ENCODE data around the gene SMAP1. TPM values are rescaled to one million over a fixed set of nuclear protein-coding genes. Genes with fewer than 3 reads are reported as not detected.
A peak's percentile ranks its signal among the peaks of the same experiment; 100 is the strongest.

SMAP1 gene
- total RNA-seq, 1 donor from 2014 or later = 40.4 TPM

DNA sequence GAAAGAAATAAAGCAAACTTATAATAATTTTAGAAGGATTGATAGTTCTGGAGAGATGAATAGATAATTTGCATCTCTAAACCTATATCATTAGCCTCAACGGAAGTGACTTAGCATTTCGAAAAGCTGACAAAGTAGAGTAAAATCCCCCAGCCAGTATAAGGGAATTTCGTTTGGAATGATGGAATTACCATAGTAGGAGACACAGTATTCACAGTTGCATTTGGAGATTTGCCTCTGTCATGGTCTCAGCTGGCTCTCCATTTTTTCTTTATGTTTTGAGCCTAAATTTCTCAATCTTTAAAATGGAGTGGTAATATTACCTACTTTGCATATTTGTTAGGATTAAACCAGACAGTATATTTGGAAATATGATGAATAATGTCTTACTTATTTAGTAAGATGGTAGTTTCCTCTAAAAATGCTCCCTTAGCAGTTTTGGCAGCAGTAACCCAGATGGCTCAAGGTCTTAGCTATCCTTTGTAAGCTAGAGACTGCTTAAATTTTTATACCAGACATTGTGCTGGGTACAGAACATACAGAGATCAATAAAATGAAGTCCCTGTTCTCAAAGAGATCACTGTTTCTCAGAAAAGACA, 58.2 kb downstream of the SMAP1 start:
- peak overlapping the region; percentile 61 for H3K27ac Mint-ChIP-seq (ENCODE audit: unreplicated experiment)
- H3K4me3 Mint-ChIP-seq (ENCODE audit: unreplicated experiment) = no peak overlapping the region
- DNase-seq (ENCODE audit: low spot score) = no peak
- H3K27me3 Mint-ChIP-seq (ENCODE audit: unreplicated experiment) = peaks cover 2% of the 10 kb centered on the region
- peaks cover 6% of the 10 kb centered on the region for H3K36me3 Mint-ChIP-seq (ENCODE audit: low read depth, unreplicated experiment)
- no peaks in the 10 kb centered on the region for H3K9me3 Mint-ChIP-seq (ENCODE audit: unreplicated experiment)
- peaks cover 3% of the 10 kb centered on the region for H3K4me1 Mint-ChIP-seq (ENCODE audit: unreplicated experiment)
- TF ChIP-seq, protein P1, sequence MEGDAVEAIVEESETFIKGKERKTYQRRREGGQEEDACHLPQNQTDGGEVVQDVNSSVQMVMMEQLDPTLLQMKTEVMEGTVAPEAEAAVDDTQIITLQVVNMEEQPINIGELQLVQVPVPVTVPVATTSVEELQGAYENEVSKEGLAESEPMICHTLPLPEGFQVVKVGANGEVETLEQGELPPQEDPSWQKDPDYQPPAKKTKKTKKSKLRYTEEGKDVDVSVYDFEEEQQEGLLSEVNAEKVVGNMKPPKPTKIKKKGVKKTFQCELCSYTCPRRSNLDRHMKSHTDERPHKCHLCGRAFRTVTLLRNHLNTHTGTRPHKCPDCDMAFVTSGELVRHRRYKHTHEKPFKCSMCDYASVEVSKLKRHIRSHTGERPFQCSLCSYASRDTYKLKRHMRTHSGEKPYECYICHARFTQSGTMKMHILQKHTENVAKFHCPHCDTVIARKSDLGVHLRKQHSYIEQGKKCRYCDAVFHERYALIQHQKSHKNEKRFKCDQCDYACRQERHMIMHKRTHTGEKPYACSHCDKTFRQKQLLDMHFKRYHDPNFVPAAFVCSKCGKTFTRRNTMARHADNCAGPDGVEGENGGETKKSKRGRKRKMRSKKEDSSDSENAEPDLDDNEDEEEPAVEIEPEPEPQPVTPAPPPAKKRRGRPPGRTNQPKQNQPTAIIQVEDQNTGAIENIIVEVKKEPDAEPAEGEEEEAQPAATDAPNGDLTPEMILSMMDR (IDR thresholded peaks at IDR 0.05; ENCODE audit: unreplicated experiment) = no peak

DNA sequence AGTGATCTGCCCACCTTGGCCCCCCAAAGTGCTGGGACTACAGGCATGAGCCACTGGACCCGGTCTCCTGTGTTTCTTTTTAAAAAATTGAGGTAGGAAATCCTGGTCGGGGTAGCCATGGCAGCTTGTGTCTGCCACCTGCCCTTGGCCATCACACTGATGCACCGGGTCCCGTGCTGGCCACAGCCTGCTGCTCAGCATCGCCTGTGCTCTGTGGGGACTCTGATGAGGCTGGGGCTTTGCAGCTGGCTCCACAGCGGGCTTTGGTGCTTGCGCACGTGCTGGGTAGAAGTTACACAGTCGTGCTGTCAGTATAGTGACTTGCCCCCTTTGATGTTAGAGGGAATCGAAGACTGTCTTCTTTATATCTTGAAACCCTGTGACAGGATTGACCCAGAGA, 66.7 kb downstream of the SMAP1 start:
- no peaks in the 10 kb centered on the region for H3K9me3 Mint-ChIP-seq (ENCODE audit: unreplicated experiment)
- TF ChIP-seq, protein P1 (IDR thresholded peaks at IDR 0.05; ENCODE audit: unreplicated experiment) = no peak

DNA sequence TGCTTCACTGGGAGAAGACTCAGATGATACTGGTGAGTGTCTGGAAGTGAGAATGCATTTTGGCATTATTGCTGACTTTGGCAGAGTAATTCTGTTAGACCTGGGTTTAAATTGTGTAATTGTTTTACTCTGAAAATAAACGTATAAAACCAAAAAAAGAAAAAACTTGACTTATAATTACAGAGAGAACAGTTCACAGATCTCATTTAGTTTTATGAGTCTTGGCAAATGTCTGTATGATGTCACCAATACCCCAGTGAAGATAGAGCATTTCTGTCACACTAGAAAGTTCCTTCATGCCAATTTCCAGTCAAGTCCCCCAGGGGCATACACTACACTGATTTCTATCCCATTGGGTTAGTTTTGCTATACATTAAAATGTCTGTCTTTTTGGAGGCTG, 67.3 kb downstream of the SMAP1 start:
- H3K27ac Mint-ChIP-seq (ENCODE audit: unreplicated experiment) = no peak overlapping the region
- DNase-seq (ENCODE audit: low spot score) = no peak
- H3K36me3 Mint-ChIP-seq (ENCODE audit: low read depth, unreplicated experiment) = peaks cover 14% of the 10 kb centered on the region
- no peak overlapping the region for H3K4me3 Mint-ChIP-seq (ENCODE audit: unreplicated experiment)
- TF ChIP-seq, protein P1 (IDR thresholded peaks at IDR 0.05; ENCODE audit: unreplicated experiment) = no peak
- no peaks in the 10 kb centered on the region for H3K27me3 Mint-ChIP-seq (ENCODE audit: unreplicated experiment)
- H3K9me3 Mint-ChIP-seq (ENCODE audit: unreplicated experiment) = no peaks in the 10 kb centered on the region
- H3K4me1 Mint-ChIP-seq (ENCODE audit: unreplicated experiment) = no peaks in the 10 kb centered on the region

More for the DNA sequence above, 66.7 kb downstream of the SMAP1 start:
- H3K4me3 Mint-ChIP-seq (ENCODE audit: unreplicated experiment) = no peak overlapping the region
- no peak overlapping the region for H3K27ac Mint-ChIP-seq (ENCODE audit: unreplicated experiment)
- H3K36me3 Mint-ChIP-seq (ENCODE audit: low read depth, unreplicated experiment) = peaks cover 11% of the 10 kb centered on the region
- H3K27me3 Mint-ChIP-seq (ENCODE audit: unreplicated experiment) = peaks cover 2% of the 10 kb centered on the region
- H3K4me1 Mint-ChIP-seq (ENCODE audit: unreplicated experiment) = no peaks in the 10 kb centered on the region
- DNase-seq (ENCODE audit: low spot score) = no peak

DNA sequence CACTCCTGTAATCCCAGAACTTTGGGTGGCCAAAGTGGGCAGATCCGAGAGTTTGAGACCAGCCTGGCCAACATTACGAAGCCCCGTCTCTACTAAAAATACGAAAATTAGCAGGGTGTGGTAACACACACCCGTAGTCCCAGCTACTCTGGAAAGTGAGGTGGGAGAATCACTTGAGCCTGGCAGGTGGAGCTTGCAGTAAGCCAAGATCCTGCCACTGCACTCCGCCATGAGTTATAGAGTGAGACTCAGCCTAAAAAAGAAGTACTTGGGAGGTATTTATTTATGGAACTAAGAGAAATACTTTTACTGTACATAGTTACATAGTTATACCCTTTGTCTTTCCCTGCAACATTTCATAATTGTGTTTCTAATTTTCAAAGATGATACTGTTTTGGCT, 67.8 kb downstream of the SMAP1 start:
- DNase-seq (ENCODE audit: low spot score) = no peak
- TF ChIP-seq, protein P1 (IDR thresholded peaks at IDR 0.05; ENCODE audit: unreplicated experiment) = no peak
- Mint-ChIP-seq H3K4me1 (ENCODE audit: unreplicated experiment) (no peaks in the 10 kb centered on the region), H3K27ac (ENCODE audit: unreplicated experiment) (no peak overlapping the region), H3K36me3 (ENCODE audit: low read depth, unreplicated experiment) (peaks cover 19% of the 10 kb centered on the region), H3K4me3 (ENCODE audit: unreplicated experiment) (no peak overlapping the region), H3K9me3 (ENCODE audit: unreplicated experiment) (no peaks in the 10 kb centered on the region), H3K27me3 (ENCODE audit: unreplicated experiment) (no peaks in the 10 kb centered on the region)

DNA sequence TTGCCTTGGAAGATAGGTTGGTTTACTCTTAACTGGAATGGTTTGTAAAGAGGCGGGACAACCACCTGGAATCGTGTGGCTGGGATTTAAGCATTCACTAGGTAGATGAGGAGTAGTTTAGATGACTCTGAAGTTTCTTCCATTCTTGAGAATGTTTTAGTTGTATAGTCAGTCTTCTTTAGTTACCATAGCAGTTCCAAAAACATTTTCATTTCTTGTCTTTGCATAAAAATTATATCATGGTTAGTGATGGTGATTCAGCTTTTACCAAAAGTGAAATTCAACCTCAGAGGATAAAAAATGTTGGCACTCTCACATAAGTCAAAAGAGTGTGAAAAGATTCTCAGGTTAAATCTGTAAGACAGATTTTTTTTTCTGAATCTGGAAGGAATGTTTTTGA, 70.3 kb downstream of the SMAP1 start:
- Mint-ChIP-seq H3K36me3 (ENCODE audit: low read depth, unreplicated experiment) (peaks cover 41% of the 10 kb centered on the region), H3K27me3 (ENCODE audit: unreplicated experiment) (no peaks in the 10 kb centered on the region), H3K4me3 (ENCODE audit: unreplicated experiment) (no peak overlapping the region), H3K9me3 (ENCODE audit: unreplicated experiment) (peaks cover 1% of the 10 kb centered on the region), H3K4me1 (ENCODE audit: unreplicated experiment) (no peaks in the 10 kb centered on the region), H3K27ac (ENCODE audit: unreplicated experiment) (no peak overlapping the region)
- TF ChIP-seq, protein P1 (IDR thresholded peaks at IDR 0.05; ENCODE audit: unreplicated experiment) = no peak
- no peak for DNase-seq (ENCODE audit: low spot score)
